Measurements from ENCODE around the gene TMEM117.

The TMEM117 gene

GRCh38 chr12:43964033-43964432 lies 128.2 kb downstream of the TMEM117 start:
- no peak for DNase-seq (ENCODE audit: low read depth)

- no peak for DNase-seq (ENCODE audit: low read depth)
Observed at GRCh38 chr12:43964961-43965360, 129.1 kb downstream of the TMEM117 start.

- no peak for DNase-seq (ENCODE audit: low read depth)
Observed at GRCh38 chr12:43965899-43966298, 130.0 kb downstream of the TMEM117 start.

GRCh38 chr12:43968736-43969135 lies 132.9 kb downstream of the TMEM117 start:
- no peak for DNase-seq (ENCODE audit: low read depth)

GRCh38 chr12:43969882-43970281 lies 134.0 kb downstream of the TMEM117 start:
- DNase-seq (ENCODE audit: low read depth): no peak

GRCh38 chr12:43973385-43973784 lies 137.5 kb downstream of the TMEM117 start:
- DNase-seq (ENCODE audit: low read depth): no peak

- no peak for DNase-seq (ENCODE audit: low read depth)
Observed at GRCh38 chr12:43973993-43974392, 138.1 kb downstream of the TMEM117 start.

GRCh38 chr12:43976027-43976426 lies 140.1 kb downstream of the TMEM117 start:
- DNase-seq (ENCODE audit: low read depth): no peak

- no peak for DNase-seq (ENCODE audit: low read depth)
Observed at GRCh38 chr12:43978556-43978955, 142.7 kb downstream of the TMEM117 start.

GRCh38 chr12:43979450-43979849 lies 143.6 kb downstream of the TMEM117 start:
- DNase-seq (ENCODE audit: low read depth): no peak

- no peak for DNase-seq (ENCODE audit: low read depth)
Observed at GRCh38 chr12:43980627-43981191, 144.8 kb downstream of the TMEM117 start.

- no peak for DNase-seq (ENCODE audit: low read depth)
Observed at GRCh38 chr12:43981726-43982125, 145.8 kb downstream of the TMEM117 start.

GRCh38 chr12:43982544-43982943 lies 146.7 kb downstream of the TMEM117 start:
- DNase-seq (ENCODE audit: low read depth): no peak

GRCh38 chr12:43988838-43989560 lies 153.1 kb downstream of the TMEM117 start:
- DNase-seq (ENCODE audit: low read depth): no peak

- DNase-seq (ENCODE audit: low read depth): no peak
Observed at GRCh38 chr12:43992856-43993255, 157.0 kb downstream of the TMEM117 start.

GRCh38 chr12:44000309-44000952 lies 164.6 kb downstream of the TMEM117 start:
- no peak for DNase-seq (ENCODE audit: low read depth)

- no peak for DNase-seq (ENCODE audit: low read depth)
Observed at GRCh38 chr12:44002607-44003006, 166.7 kb downstream of the TMEM117 start.

GRCh38 chr12:44003721-44004120 lies 167.8 kb downstream of the TMEM117 start:
- no peak for DNase-seq (ENCODE audit: low read depth)

GRCh38 chr12:44015333-44015941 lies 179.6 kb downstream of the TMEM117 start:
- no peak for DNase-seq (ENCODE audit: low read depth)

GRCh38 chr12:44017216-44017615 lies 181.3 kb downstream of the TMEM117 start:
- DNase-seq (ENCODE audit: low read depth): no peak

GRCh38 chr12:44019118-44019517 lies 183.2 kb downstream of the TMEM117 start:
- no peak for DNase-seq (ENCODE audit: low read depth)

- no peak for DNase-seq (ENCODE audit: low read depth)
Observed at GRCh38 chr12:44020555-44020954, 184.7 kb downstream of the TMEM117 start.

- no peak for DNase-seq (ENCODE audit: low read depth)
Observed at GRCh38 chr12:44021471-44021971, 185.6 kb downstream of the TMEM117 start.
